Ascending aorta (tissue), 2 donors: ENCODE data around the gene TJP2. TPM values are rescaled to one million over a fixed set of nuclear protein-coding genes. Genes with fewer than 3 reads are reported as not detected.
"Not testable (repeated sequence)": the region's sequence is repeated elsewhere in the genome, so short reads cannot be mapped to it uniquely, and the experiment has no call there.

ENCODE experiments used
- DNase-seq, 2 donors: peaks; one replicate each; pipeline ENCODE4 v3.0.0-alpha.2; 2019; ENCODE audit warnings: low spot score in 2 of 2
- H3K27ac ChIP-seq, 2 donors: fragments of 200-600 bp; sonication (generic); one replicate each; pipeline ENCODE4 v1.5.1; 2016 to 2017; ENCODE audit warnings: mild to moderate bottlenecking in 1 of 2
- H3K27me3 ChIP-seq: fragments of 200-600 bp; sonication (generic); one replicate; pipeline ENCODE4 v1.5.1; 2017
- H3K36me3 ChIP-seq, 2 donors: fragments of 200-600 bp; sonication (generic); one replicate each; pipeline ENCODE4 v1.5.1; 2016
- H3K4me1 ChIP-seq, 2 donors: fragments of 200-600 bp; sonication (generic); one replicate each; pipeline ENCODE4 v1.5.1; 2016 to 2017; ENCODE audit warnings: mild to moderate bottlenecking in 1 of 2
- H3K4me3 ChIP-seq, 2 donors: fragments of 200-600 bp; sonication (generic); one replicate each; pipeline ENCODE4 v1.5.1; 2016 to 2017; ENCODE audit warnings: mild to moderate bottlenecking in 1 of 2
- H3K9me3 ChIP-seq, 2 donors: fragments of 200-600 bp; sonication (generic); one replicate each; pipeline ENCODE4 v1.5.1; 2016
- CTCF ChIP-seq, 3 experiments: fragments of 200-600 bp in 2 of 3; fragments of 450-650 bp in 1 of 3; sonication (generic) in 2 of 3; IDR thresholded peaks; one replicate each; pipeline ENCODE4 v1.5.1; 2016 to 2019; ENCODE audit warnings: antibody characterized with exemption in 3 of 3, mild to moderate bottlenecking in 1 of 3, moderate library complexity in 1 of 3
- intact Hi-C: fragments of 100-400 bp; cut with DNase I; formaldehyde crosslinking; loops from one replicate; pipeline ENCODE4 v1.15.1; 2023
- total RNA-seq: library from RNA; depleted of rRNA; stranded (reverse); fragments of >200 nt; gene quantifications from one replicate; pipeline ENCODE4 v1.1.0, GENCODE V29; 2016

TJP2 gene
- total RNA-seq, 1 donor from 2014 or later, result 154 TPM

GRCh38 chr9:69153707-69154521 lies 20.2 kb upstream of the TJP2 start:
- H3K4me1 ChIP-seq, result peaks cover 3 to 12% of the 10 kb centered on the region in 2 donors
- DNase-seq, result no peak
- H3K27me3 ChIP-seq, result no peaks in the 10 kb centered on the region
- no peaks in the 10 kb centered on the region for H3K36me3 ChIP-seq
- no peaks in the 10 kb centered on the region for H3K9me3 ChIP-seq
- intact Hi-C loops, result no loop called here
- no peak for TF ChIP-seq CTCF (IDR thresholded peaks at IDR 0.05)
- H3K27ac ChIP-seq, result no peak overlapping the region
- no peak overlapping the region for H3K4me3 ChIP-seq

- no peak overlapping the region for H3K4me3 ChIP-seq
- intact Hi-C loops, result no loop called here
- no peaks in the 10 kb centered on the region for H3K27me3 ChIP-seq
- no peaks in the 10 kb centered on the region for H3K36me3 ChIP-seq
- TF ChIP-seq CTCF (IDR thresholded peaks at IDR 0.05), result no peak
- no peaks in the 10 kb centered on the region for H3K9me3 ChIP-seq
- DNase-seq, result no peak
- H3K27ac ChIP-seq, result no peak overlapping the region
- H3K4me1 ChIP-seq, result peaks cover 3 to 4% of the 10 kb centered on the region in 2 donors
Observed at GRCh38 chr9:69155341-69156030, 18.6 kb upstream of the TJP2 start.

GRCh38 chr9:69157751-69158466 lies 16.2 kb upstream of the TJP2 start:
- intact Hi-C loops, result no loop called here

GRCh38 chr9:69158471-69158870 lies 15.6 kb upstream of the TJP2 start:
- no peak for TF ChIP-seq CTCF (IDR thresholded peaks at IDR 0.05)
- intact Hi-C loops, result no loop called here
- H3K9me3 ChIP-seq, result no peaks in the 10 kb centered on the region

More at GRCh38 chr9:69157751-69158466, 16.2 kb upstream of the TJP2 start:
- Histone ChIP-seq H3K36me3 (no peaks in the 10 kb centered on the region), H3K27me3 (no peaks in the 10 kb centered on the region), H3K27ac (no peak overlapping the region), H3K4me3 (no peak overlapping the region), H3K9me3 (no peaks in the 10 kb centered on the region), H3K4me1 (no peaks in the 10 kb centered on the region)
- DNase-seq, result no peak
- TF ChIP-seq CTCF (IDR thresholded peaks at IDR 0.05), result no peak

GRCh38 chr9:69164573-69164972 lies 9.5 kb upstream of the TJP2 start:
- H3K4me1 ChIP-seq, H3K4me3 ChIP-seq, H3K27ac ChIP-seq, H3K9me3 ChIP-seq, DNase-seq, H3K27me3 ChIP-seq, intact Hi-C loops, H3K36me3 ChIP-seq: not testable (repeated sequence)

More at GRCh38 chr9:69158471-69158870, 15.6 kb upstream of the TJP2 start:
- no peak for DNase-seq
- Histone ChIP-seq H3K4me3 (no peak overlapping the region), H3K36me3 (no peaks in the 10 kb centered on the region), H3K27me3 (no peaks in the 10 kb centered on the region), H3K27ac (no peak overlapping the region), H3K4me1 (no peaks in the 10 kb centered on the region)

GRCh38 chr9:69165581-69165980 lies 8.5 kb upstream of the TJP2 start:
- Histone ChIP-seq H3K4me1 (no peaks in the 10 kb centered on the region), H3K36me3 (no peaks in the 10 kb centered on the region), H3K4me3 (no peak overlapping the region), H3K9me3 (no peaks in the 10 kb centered on the region), H3K27ac (no peak overlapping the region), H3K27me3 (no peaks in the 10 kb centered on the region)
- DNase-seq, result no peak
- intact Hi-C loops, result no loop called here
- TF ChIP-seq CTCF (IDR thresholded peaks at IDR 0.05), result no peak
